Fibroblast of upper back skin (primary cell): Measurements from ENCODE around the gene UAP1L1.

Experiments
- DNase-seq: peaks from one replicate; pipeline ENCODE4 v3.0.0-alpha.2; 2013

The UAP1L1 gene

GRCh38 chr9:137077758-137078693, 709 bp downstream of the UAP1L1 start:
- DNase-seq, result no peak

DNA sequence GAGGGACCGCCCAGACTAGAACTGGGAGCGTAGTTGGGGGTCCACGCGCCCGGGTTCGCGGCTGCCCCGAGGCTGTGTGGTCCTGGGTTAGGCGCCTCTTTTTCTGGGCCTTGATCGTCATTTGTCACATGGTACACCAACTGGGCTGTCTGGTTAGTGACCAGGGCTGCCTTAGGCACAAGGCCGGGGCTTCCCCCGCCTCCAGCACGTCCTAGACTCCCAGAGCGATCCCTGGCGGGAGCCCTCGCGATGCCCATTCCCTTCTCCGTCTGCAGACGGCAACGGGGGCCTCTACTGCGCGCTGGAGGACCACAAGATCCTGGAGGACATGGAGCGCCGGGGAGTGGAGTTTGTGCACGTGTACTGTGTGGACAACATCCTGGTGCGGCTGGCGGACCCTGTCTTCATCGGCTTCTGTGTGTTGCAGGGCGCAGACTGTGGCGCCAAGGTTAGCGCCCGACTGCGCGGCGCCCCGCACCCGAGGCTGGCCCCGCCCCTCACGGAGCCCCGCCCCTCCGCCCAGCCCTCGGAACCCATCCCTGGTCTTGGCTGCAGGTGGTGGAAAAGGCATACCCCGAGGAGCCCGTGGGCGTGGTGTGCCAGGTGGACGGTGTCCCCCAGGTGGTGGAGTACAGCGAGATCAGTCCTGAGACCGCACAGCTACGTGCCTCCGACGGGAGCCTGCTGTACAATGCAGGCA, 1.5 kb downstream of the UAP1L1 start:
- no peak for DNase-seq

- no peak for DNase-seq
Observed at GRCh38 chr9:137079401-137079787, 2.1 kb downstream of the UAP1L1 start.

GRCh38 chr9:137080260-137081122, 3.2 kb downstream of the UAP1L1 start:
- DNase-seq, result no peak

DNA sequence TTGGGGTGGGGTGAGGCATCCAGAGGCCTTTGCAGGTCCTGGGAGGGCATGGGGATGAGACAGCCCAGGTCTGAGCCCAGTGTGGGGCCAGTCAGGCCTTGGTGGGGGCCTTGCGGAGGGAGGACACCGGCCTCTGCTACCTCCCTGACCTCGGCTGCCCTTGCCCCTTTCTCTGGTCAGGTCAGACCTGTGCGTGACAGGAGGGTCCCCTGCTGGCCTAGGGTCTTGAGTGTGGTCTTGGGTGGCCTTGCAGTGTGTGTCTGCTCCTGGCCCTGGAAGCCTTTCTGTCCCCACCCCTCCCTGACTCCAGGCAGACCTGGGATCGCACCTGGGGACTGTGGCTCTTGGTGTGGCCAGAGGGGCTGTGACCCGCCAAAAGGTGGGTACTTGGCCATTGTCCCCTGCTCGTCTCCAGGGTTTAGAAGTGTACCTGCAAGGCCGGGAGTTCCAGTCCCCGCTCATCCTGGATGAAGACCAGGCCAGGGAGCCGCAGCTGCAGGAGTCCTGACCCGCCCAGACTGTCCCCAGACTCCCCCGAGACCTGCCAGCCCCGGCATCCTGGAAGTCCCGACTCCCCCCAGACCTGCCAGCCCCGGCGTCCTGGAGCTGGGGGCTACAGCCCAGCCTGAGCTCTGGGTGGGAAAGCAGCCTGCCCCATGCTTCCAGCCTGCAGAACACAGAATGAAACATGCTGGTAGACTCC, 5.1 kb downstream of the UAP1L1 start:
- no peak for DNase-seq

GRCh38 chr9:137082925-137083290, 5.6 kb downstream of the UAP1L1 start:
- DNase-seq, result no peak

- peak; percentile 97 for DNase-seq
Observed at GRCh38 chr9:137083394-137084004, 6.2 kb downstream of the UAP1L1 start.

GRCh38 chr9:137084526-137084925, 7.2 kb downstream of the UAP1L1 start:
- DNase-seq, result no peak

GRCh38 chr9:137085920-137086530, 8.7 kb downstream of the UAP1L1 start:
- DNase-seq, result no peak

- DNase-seq, result peak; percentile 98
Observed at GRCh38 chr9:137086531-137087408, 9.5 kb downstream of the UAP1L1 start, which contains the start of gene MAN1B1. Gene MAN1B1, plus strand, starts transcription at chr9:137086985. Its CDS starts 15 bp downstream, at chr9:137087000.

DNA sequence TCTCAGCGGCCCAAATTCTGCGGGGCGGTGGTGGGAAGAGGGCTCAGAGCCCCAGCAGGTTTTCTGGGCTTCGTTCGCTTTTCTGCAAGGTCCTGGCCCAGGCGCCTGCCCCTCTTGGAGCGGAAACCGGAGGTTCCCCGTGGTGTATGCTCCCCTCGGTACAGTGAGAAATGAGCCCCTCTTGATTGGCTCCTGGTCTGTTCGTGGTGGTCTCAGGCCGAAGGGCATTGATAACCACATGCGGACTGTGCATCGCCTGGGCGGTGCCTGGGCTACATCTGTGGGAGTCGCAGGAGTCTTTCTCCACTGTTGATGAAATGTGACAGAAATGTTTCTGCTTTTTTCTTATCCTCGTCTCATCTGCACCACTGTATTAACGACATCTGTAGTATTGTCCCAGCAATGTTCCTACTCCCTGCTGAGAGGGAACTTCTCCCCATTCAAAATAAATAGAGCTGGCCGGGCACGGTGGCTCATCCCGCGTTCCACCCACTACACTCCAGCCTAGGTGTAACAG, 10.2 kb downstream of the UAP1L1 start:
- no peak for DNase-seq

DNA sequence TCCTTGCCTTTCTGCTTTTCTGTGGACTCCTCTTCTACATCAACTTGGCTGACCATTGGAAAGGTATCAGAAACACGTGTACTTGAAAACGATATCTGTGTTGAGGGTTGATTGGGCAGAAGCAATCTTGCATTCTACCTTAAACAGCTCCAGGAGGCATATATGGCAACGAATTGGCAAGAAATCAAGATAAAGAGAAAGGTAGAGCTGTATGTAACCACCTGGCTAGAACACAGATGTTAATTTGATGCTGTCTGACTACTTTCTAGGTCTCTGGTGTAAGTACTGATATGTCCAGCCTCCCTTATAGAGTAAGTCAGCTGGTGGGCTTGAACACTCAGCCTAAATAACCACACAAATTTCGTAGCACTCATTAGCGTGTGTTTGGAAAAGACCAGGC, 10.8 kb downstream of the UAP1L1 start:
- DNase-seq, result no peak

DNA sequence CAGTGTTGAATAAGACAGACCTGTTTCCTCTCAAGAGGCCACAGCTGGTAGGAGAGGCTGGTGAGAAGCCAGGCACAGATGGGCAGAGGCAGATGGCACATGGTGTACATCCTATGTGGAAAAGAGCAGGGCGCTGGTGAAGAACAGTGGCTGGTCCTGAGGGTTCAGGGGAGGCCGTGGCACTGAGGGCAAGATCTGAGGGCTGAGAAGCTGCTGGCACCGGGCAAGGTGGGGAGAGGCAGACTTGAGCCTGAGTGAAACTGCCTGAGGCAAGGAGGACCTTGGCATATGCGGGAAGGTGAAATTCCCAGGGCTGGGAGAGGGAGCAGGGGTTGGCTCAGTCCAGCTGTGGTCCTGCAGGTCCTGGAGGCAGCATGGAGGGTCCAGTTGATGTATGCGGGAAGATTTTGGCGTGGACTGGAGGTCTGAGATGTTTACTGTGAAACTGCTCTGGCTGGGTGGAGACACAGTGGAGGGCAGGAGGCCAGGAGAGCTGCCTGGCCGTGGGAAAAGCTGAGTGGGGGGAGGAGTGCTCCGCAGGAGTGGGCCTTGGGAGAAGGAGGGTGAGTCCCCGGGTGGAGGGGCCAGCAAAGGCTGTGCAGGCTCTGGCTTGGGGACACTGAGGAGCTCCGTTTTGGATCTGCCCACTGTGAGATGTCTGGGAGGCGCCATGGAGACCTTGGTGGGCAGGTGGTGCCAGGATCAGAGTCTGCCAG, 12.1 kb downstream of the UAP1L1 start:
- no peak for DNase-seq

GRCh38 chr9:137095664-137096517, 18.6 kb downstream of the UAP1L1 start:
- DNase-seq, result no peak

DNA sequence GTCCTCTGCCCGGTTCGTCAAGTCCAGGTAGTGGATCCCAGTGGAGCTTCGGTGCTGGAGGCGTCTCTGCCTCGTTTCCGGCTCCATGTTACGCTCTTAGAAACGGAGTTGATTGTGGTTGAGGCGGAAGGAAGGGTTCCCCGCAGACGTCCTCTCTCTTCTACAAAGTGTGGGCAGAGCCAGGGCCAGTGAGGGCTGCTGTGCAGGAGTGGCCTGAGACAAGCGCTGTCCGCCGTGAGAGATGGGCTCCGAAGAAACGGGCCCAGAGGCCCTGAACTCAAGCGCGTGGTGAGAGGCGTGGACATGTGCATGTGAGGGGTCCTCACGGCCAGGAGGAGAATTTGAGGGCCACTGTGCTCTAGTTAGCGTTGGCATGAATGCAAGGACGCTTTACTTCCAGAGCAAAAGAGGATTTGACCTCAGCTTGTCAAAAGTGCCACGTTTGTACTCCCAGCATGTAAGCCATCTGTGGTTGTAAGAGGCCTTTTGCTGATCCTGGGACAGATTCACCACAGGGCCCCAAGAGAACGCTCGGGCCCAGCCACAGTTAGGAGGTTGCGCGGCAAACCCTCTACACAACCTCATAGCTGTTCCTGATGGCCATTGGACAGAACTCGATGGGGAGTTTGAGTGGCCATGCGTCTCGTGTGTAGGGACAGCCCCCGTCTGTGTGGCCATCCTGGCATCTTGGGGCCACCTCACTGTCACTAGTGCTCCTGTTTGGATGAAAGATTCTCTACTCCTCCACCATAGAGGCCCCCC, 19.6 kb downstream of the UAP1L1 start:
- DNase-seq, result no peak

DNA sequence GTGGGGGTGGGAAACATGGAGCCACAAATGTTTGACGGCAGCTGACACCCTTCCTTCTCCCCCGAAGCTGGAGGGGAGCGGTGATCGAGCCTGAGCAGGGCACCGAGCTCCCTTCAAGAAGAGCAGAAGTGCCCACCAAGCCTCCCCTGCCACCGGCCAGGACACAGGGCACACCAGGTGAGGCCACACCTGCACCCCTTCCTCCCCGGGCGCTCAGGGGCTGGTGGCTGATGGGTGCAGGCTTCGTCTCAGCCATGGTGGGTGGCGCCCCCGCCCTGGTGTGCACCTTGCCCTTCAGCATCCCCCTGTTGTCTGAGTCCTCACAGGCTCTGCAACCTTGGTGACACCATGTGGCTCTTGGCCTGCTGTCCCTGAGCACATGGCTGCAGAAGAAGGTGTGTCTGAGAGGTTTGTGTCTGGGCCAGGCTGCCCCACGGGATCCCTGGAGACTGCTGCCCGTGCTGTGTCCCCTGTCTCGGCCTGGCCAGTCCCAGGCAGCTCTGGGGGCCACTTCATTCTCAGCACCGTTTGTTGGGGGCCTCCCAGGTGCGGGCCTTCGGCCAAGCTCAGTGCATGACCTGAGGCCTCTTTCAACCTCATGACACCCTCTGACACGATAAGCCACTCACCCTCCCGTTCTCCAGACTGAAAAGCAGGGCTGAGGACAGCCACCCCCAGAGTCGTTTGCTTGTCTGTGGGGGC, 20.6 kb downstream of the UAP1L1 start:
- no peak for DNase-seq

DNA sequence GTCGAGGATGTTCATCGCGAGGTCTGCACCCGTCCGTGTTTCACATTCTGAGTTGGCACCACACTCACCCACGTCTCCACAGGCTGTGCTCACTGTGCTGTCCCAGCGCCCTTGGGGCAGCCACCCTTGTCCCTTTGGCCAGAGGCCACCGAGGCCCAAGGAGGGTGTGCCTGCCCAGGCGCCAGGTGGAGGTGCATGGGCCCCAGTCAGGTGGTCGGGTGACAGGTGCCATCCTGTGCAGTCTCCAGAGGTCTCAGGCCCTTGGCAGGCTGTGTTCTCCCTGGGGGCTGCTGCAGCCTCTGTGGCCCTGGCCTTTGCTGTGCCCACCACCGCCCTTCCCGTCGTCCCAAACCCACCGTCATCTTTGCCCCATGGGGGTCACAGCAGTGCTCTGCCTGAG, 21.9 kb downstream of the UAP1L1 start:
- DNase-seq, result no peak
